ENCODE measurements around the gene MLLT3. TPM values are rescaled to one million over a fixed set of nuclear protein-coding genes. Genes with fewer than 3 reads are reported as not detected.
A peak's percentile ranks its signal among the peaks of the same experiment; 100 is the strongest.

MLLT3 gene
- total RNA-seq, 4 donors from 2014 or later = 15.1 to 30.5 (median 18.4) TPM

DNA sequence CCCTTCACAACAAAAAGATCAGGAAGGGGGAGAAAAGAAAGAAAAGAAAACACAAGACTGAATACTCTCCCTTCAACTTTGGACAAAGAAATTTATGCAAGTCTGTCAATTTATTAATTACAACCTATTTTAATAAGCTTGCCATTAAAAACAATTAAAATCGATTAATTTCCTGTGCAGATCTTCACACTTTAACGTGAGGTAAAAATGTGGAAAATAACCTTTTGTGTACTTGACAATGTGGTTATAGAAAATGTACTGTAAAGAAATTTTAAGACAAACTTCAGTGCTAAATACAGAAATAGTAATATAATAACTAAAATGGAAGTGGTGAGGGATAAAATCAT is 2.7 kb upstream of the MLLT3 start:
- DNase-seq = no peak
- Histone ChIP-seq H3K36me3 (no peaks in the 10 kb centered on the region), H3K4me3 (peak overlapping the region in 2 of 4 donors; percentile 87 to 98), H3K9me3 (no peaks in the 10 kb centered on the region), H3K4me1 (peaks cover 0 to 12% (median 4%) of the 10 kb centered on the region in 4 donors), H3K27ac (no peak overlapping the region), H3K27me3 (no peaks in the 10 kb centered on the region)
- TF ChIP-seq, protein P1, sequence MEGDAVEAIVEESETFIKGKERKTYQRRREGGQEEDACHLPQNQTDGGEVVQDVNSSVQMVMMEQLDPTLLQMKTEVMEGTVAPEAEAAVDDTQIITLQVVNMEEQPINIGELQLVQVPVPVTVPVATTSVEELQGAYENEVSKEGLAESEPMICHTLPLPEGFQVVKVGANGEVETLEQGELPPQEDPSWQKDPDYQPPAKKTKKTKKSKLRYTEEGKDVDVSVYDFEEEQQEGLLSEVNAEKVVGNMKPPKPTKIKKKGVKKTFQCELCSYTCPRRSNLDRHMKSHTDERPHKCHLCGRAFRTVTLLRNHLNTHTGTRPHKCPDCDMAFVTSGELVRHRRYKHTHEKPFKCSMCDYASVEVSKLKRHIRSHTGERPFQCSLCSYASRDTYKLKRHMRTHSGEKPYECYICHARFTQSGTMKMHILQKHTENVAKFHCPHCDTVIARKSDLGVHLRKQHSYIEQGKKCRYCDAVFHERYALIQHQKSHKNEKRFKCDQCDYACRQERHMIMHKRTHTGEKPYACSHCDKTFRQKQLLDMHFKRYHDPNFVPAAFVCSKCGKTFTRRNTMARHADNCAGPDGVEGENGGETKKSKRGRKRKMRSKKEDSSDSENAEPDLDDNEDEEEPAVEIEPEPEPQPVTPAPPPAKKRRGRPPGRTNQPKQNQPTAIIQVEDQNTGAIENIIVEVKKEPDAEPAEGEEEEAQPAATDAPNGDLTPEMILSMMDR (IDR thresholded peaks at IDR 0.05) = no peak
- no peak for TF ChIP-seq POLR2A (IDR thresholded peaks at IDR 0.05)

DNA sequence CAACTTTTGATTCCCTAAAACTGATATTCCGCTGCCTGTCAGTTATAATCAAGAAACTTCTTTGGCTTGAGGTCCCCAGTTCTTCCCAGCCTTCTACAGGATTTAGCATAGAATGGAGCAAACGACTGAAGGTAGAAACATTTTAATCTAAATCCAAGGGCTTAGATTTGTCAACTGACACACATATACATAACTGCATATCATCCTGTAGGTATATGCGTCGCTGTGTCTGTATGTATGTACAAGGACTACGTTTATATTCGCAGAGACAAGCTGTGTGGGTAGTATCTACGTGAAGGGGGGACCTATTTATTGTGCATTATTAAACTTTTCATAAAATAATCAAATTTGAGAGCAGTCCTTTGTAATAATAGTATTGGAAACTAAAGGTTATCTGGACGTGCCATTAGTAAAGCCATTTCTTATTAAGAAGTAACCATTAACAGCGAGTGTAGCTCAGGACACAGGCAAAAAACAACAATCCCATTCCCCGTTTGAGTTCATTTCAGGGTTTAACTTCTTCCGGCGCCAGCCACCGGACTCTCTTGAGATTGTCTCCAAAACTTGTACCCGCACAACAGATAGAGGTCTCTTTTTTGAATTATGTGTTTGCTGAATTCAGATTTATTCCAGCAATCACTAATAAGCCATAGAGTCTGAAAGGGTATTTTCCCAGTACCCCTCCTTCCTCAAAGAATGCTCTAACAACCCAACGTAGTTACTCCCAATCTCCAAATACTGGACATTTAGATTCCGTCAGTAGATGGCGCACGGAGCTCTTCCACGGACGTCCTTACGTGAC is 2.1 kb upstream of the MLLT3 start:
- Histone ChIP-seq H3K27ac (peak overlapping the region in 1 of 4 donors; percentile 6), H3K4me3 (peak overlapping the region; percentile 69 to 98 (median 82)), H3K27me3 (no peaks in the 10 kb centered on the region), H3K9me3 (no peaks in the 10 kb centered on the region), H3K4me1 (peaks cover 0 to 14% (median 6%) of the 10 kb centered on the region in 4 donors), H3K36me3 (no peaks in the 10 kb centered on the region)
- TF ChIP-seq, protein P1 (IDR thresholded peaks at IDR 0.05) = peak; percentile 23 to 81 (median 76)
- TF ChIP-seq POLR2A (IDR thresholded peaks at IDR 0.05) = no peak
- peak in 2 of 3 donors; percentile 39 to 79 for DNase-seq

DNA sequence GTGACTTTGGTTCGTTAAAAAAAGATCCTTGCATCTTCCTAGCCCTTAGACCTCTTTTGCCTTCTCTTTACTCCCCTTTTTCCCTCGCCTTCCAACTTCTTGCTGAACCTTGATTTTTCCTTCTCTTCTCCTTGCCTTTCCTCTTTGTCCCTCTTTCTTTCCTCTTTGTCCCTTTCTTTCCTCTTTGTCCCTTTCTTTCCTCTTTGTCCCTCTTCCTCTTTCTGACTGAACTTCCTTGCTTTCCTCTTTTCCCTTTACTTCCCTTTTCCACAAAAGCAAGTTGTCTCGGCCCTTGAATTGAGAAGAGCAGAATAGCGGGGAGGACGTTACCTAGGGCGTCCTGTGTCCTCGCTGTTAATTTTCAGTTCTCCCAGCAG is 1.4 kb upstream of the MLLT3 start:
- TF ChIP-seq POLR2A (IDR thresholded peaks at IDR 0.05) = no peak
- TF ChIP-seq, protein P1 (IDR thresholded peaks at IDR 0.05) = no peak
- peak overlapping the region in 3 of 4 donors; percentile 6 to 90 (median 84) for H3K27ac ChIP-seq
- no peaks in the 10 kb centered on the region for H3K27me3 ChIP-seq
- no peaks in the 10 kb centered on the region for H3K36me3 ChIP-seq
- peaks cover 0 to 18% (median 6%) of the 10 kb centered on the region in 4 donors for H3K4me1 ChIP-seq
- H3K9me3 ChIP-seq = no peaks in the 10 kb centered on the region
- no peak for DNase-seq
- H3K4me3 ChIP-seq = peak overlapping the region; percentile 69 to 98 (median 82)

DNA sequence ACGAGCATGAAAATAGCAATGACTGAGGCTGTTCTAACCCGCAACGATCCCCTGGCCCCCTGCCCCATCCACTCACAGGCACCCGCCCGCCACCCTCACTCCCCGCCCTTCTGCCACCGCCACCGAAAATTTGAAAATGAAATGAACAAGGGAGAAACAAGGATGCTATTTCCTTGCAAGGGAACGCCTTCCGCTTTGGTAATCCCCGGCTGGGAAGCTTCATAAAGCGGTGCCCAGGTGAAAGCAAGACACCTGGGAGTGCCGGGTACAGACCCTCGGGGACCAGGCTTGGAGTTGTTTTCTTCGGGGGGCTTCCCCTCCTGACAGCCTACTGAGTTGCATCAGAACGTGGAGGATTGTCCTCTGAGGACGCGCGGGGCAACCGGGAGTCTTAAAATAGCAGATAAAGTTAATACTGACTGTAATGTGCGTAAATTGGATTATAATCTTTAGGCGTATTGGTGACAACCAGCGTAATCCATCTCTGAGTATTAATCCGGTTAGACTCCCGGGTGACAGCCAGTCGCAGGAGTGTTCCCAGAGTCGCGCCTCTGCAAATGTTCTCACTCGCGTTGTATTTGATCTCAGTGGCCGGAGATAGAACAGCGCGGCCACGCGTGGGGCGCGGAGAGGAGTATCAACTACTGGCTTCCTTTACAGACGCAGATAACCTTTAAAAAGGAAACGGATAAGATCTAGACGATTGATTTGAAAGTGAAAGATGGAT is 885 bp upstream of the MLLT3 start:
- Histone ChIP-seq H3K4me3 (peak overlapping the region; percentile 69 to 98 (median 82)), H3K4me1 (peaks cover 0 to 24% (median 6%) of the 10 kb centered on the region in 4 donors), H3K9me3 (no peaks in the 10 kb centered on the region), H3K27ac (peak overlapping the region; percentile 72 to 90 (median 87)), H3K36me3 (no peaks in the 10 kb centered on the region), H3K27me3 (no peaks in the 10 kb centered on the region)
- TF ChIP-seq, protein P1 (IDR thresholded peaks at IDR 0.05) = peak in 1 of 6 experiments; percentile 26
- no peak for TF ChIP-seq POLR2A (IDR thresholded peaks at IDR 0.05)
- peak; percentile 57 to 81 (median 59) for DNase-seq

DNA sequence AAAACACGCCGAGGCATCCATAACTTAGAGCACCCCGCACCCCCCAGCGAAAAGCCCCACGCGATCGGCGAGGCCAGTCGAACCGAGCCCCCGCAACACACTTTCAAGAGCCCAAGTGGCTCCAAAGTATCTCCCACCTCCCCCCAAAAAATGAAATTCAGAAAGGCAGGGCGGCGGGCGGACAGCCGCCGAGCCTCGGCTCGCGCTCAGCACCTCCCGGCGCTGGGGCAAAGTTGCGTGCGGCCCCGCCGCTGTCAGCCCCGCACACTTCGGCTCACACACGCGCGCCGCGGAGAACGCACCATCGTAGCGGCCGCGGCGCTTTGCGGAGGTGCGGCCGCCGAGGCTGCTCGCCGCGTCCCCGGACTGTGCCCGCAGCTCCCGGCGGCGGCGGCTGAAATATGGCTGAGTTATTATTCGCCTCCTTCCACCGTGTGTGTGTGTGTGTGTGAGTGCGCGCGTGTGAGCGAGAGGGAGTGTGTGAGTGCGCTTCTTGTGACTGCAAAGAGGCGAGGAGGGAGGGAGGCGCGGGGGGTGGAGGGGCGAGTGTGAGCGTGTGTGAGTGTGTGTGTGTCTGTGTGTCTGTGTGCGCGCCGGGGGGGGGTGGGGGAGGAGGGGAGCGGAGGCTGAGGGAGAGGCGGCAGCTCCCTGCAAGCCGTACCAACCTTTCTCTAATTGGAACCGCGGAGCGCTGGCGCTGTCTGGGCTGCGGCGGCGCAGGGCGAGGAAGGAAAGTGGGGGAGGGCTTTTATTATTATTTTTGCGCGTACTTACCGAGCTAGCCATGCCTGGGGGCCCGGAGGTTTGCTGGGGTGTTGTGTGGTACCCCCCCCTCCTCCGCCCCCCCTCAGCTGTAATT is 599 bp downstream of the MLLT3 start:
- no peaks in the 10 kb centered on the region for H3K36me3 ChIP-seq
- peaks cover 0 to 27% (median 6%) of the 10 kb centered on the region in 4 donors for H3K4me1 ChIP-seq
- TF ChIP-seq POLR2A (IDR thresholded peaks at IDR 0.05) = no peak
- TF ChIP-seq, protein P1 (IDR thresholded peaks at IDR 0.05) = no peak
- no peaks in the 10 kb centered on the region for H3K27me3 ChIP-seq
- peak overlapping the region; percentile 72 to 90 (median 87) for H3K27ac ChIP-seq
- H3K4me3 ChIP-seq = peak overlapping the region; percentile 69 to 98 (median 82)
- peak; percentile 61 to 85 (median 83) for DNase-seq
- H3K9me3 ChIP-seq = no peaks in the 10 kb centered on the region

All from Peyer's patch (tissue), 4 donors.